AG10803 (cell line): ENCODE results near the gene SLC35B4.

Experiments
- DNase-seq: peaks from one replicate; pipeline ENCODE4 v3.0.0; 2010; ENCODE audit warnings: low read depth
- H3K4me3 ChIP-seq: 2 replicates; pipeline ENCODE4 v1.5.1; 2011; ENCODE audit warnings: mild to moderate bottlenecking, low read length, control low read depth
- CTCF ChIP-seq: conservative IDR thresholded peaks from 2 replicates; pipeline ENCODE4 v1.5.1; 2011; ENCODE audit warnings: mild to moderate bottlenecking, low read length, control low read depth, inconsistent platforms

The SLC35B4 gene

GRCh38 chr7:134316539-134317344 lies at the start of gene SLC35B4:
TSS of gene SLC35B4 (minus strand) at chr7:134316930. CDS start at chr7:134316751, 179 bp downstream.
- H3K4me3 ChIP-seq: peak within 1 kb of the TSS; percentile 84
- peak; percentile 26 for TF ChIP-seq CTCF
- peak; percentile 95 for DNase-seq

GRCh38 chr7:134366481-134366880 lies 49.8 kb upstream of the SLC35B4 start:
- TF ChIP-seq CTCF: no peak
- peak; percentile 73 for DNase-seq
- no peak overlapping the region for H3K4me3 ChIP-seq

- no peak for TF ChIP-seq CTCF
- no peak overlapping the region for H3K4me3 ChIP-seq
- peak; percentile 89 for DNase-seq
Observed at GRCh38 chr7:134365341-134366054, 48.8 kb upstream of the SLC35B4 start.

- DNase-seq: peak; percentile 65
- TF ChIP-seq CTCF: no peak
- no peak overlapping the region for H3K4me3 ChIP-seq
Observed at GRCh38 chr7:134364619-134365037, 47.9 kb upstream of the SLC35B4 start.

- no peak overlapping the region for H3K4me3 ChIP-seq
- no peak for TF ChIP-seq CTCF
- peak; percentile 72 for DNase-seq
Observed at GRCh38 chr7:134362587-134363483, 46.1 kb upstream of the SLC35B4 start.

GRCh38 chr7:134359787-134360432 lies 43.2 kb upstream of the SLC35B4 start:
- H3K4me3 ChIP-seq: no peak overlapping the region
- TF ChIP-seq CTCF: no peak
- no peak for DNase-seq
